BJ (cell line): ENCODE measurements around the gene R3HDM2. TPM values are rescaled to one million over a fixed set of nuclear protein-coding genes. Genes with fewer than 3 reads are reported as not detected.

Experiments
- CTCF ChIA-PET: fragments of 350-600 bp; formaldehyde crosslinking; extraction: SDS; loops from one replicate; lab custom pipeline; 2021; ENCODE audit warnings: antibody characterized with exemption, inconsistent platforms; lab: Yijun Ruan, JAX
- POLR2A ChIA-PET: fragments of 300-600 bp; sonication (Branson Sonifier 250); formaldehyde crosslinking; extraction: SDS; loops from one replicate; lab custom pipeline; 2021; ENCODE audit warnings: antibody characterized with exemption; lab: Charles Lee
- DNase-seq: peaks from one replicate; pipeline ENCODE4 v3.0.0-alpha.2; 2011; ENCODE audit warnings: low read depth
- H3K27me3 ChIP-seq: 2 replicates; pipeline ENCODE4 v1.6.0; 2011; ENCODE audit warnings: low read length; ENCODE audit not compliant: control insufficient read depth, insufficient read depth
- H3K36me3 ChIP-seq: 2 replicates; pipeline ENCODE4 v1.5.1; 2011; ENCODE audit warnings: low read length; ENCODE audit not compliant: control insufficient read depth, insufficient read depth
- H3K4me3 ChIP-seq: 2 replicates; pipeline ENCODE4 v1.5.1; 2011; ENCODE audit warnings: low read depth, mild to moderate bottlenecking, control low read depth, low read length
- CTCF ChIP-seq: IDR thresholded peaks from 2 replicates; pipeline ENCODE4 v1.5.1; 2011; ENCODE audit warnings: low read depth, mild to moderate bottlenecking, control low read depth, inconsistent platforms, low read length, moderate library complexity; ENCODE audit not compliant: insufficient read depth
- polyA minus RNA-seq: library from RNA; depleted of rRNA, polyadenylated mRNA; stranded (reverse); fragments of >200 nt; gene quantifications from 2 replicates; pipeline ENCODE4 v1.2.3, GENCODE V29; 2011; rRNA and poly(A)+ RNA removed
- polyA plus RNA-seq: library from polyadenylated mRNA; depleted of rRNA; stranded (reverse); fragments of >200 nt; gene quantifications from 2 replicates; pipeline ENCODE4 v1.2.3, GENCODE V29; 2011; rRNA removed

The R3HDM2 gene
- polyA plus RNA-seq (12.6 and 27.4 TPM in 2 replicates), polyA minus RNA-seq (26.1 and 35.0 TPM in 2 replicates)

GRCh38 chr12:57430931-57431566, at the start of gene R3HDM2:
Gene R3HDM2, minus strand, starts transcription at chr12:57431043. Its CDS starts 120,615 bp downstream, at chr12:57310428.
- TF ChIP-seq CTCF = no peak
- no peak for DNase-seq
- peak within 1 kb of the TSS; percentile 55 for H3K4me3 ChIP-seq
- no peaks in the 10 kb centered on the region for H3K36me3 ChIP-seq
- CTCF ChIA-PET = interaction anchor here (0.9 kb wide), 1 partner anchor 15 kb away, joined by 3 read pairs; no protein-coding TSS in a partner anchor
- POLR2A ChIA-PET = no interaction called here
- H3K27me3 ChIP-seq = no peaks in the 10 kb centered on the region; the same call in 1 of the 2 replicates

- ChIA-PET POLR2A (no interaction called here), CTCF (interaction anchor here (1.8 to 3.1 kb wide), 2 partner anchors 16 to 21 kb away, joined by 5 to 21 read pairs; no protein-coding TSS in a partner anchor)
- H3K36me3 ChIP-seq = no peaks in the 10 kb centered on the region
- TF ChIP-seq CTCF = no peak
- H3K4me3 ChIP-seq = no peak within 1 kb of the TSS
- peaks cover 23% of the 10 kb centered on the region for H3K27me3 ChIP-seq
- DNase-seq = no peak
Measured at GRCh38 chr12:57479376-57480115, 48.7 kb upstream of the R3HDM2 start, which contains the start of gene ARHGAP9. Gene ARHGAP9, minus strand, starts transcription at chr12:57479866. Its CDS starts 460 bp downstream, at chr12:57479406.

- peaks cover 28% of the 10 kb centered on the region for H3K27me3 ChIP-seq
- TF ChIP-seq CTCF = no peak
- no peaks in the 10 kb centered on the region for H3K36me3 ChIP-seq
- CTCF ChIA-PET = interaction anchor here (0.9 kb wide), 1 partner anchor 20 kb away, joined by 3 read pairs; the partner anchor contains the start of gene GLI1
- POLR2A ChIA-PET = no interaction called here
- H3K4me3 ChIP-seq = no peak overlapping the region
- no peak for DNase-seq
Measured at GRCh38 chr12:57479043-57479375, 48.2 kb upstream of the R3HDM2 start.

GRCh38 chr12:57477710-57478681, 47.2 kb upstream of the R3HDM2 start:
- ChIA-PET CTCF (interaction anchor here (0.9 to 1.9 kb wide), 4 partner anchors 12 to 193 kb away, joined by 3 to 10 read pairs (median 3); partner anchors contain the start of gene GLI1), POLR2A (no interaction called here)
- H3K36me3 ChIP-seq = no peaks in the 10 kb centered on the region
- no peak for TF ChIP-seq CTCF
- no peak for DNase-seq
- no peak overlapping the region for H3K4me3 ChIP-seq
- H3K27me3 ChIP-seq = peaks cover 33% of the 10 kb centered on the region
